Parathyroid adenoma (tissue), 2 donors: ENCODE measurements around the gene ZXDC.
A peak's percentile ranks its signal among the peaks of the same experiment; 100 is the strongest.

Experiments used
- H2AFZ ChIP-seq: fragments of 300-600 bp; sonication (generic); one replicate; pipeline ENCODE4 v1.7.0; 2017; ENCODE audit warnings: antibody characterized with exemption, mild to moderate bottlenecking
- H3K27ac ChIP-seq: fragments of 300-600 bp; sonication (generic); one replicate; pipeline ENCODE4 v1.7.0; 2017
- H3K27me3 ChIP-seq: fragments of 300-600 bp; sonication (generic); one replicate; pipeline ENCODE4 v1.7.0; 2017; ENCODE audit warnings: low read length; ENCODE audit not compliant: control insufficient read depth, insufficient read depth
- H3K36me3 ChIP-seq: fragments of 300-600 bp; sonication (generic); one replicate; pipeline ENCODE4 v1.7.0; 2017; ENCODE audit warnings: low read length; ENCODE audit not compliant: control insufficient read depth, insufficient read depth
- H3K4me1 ChIP-seq: fragments of 300-600 bp; sonication (generic); one replicate; pipeline ENCODE4 v1.7.0; 2017; ENCODE audit warnings: control low read depth
- H3K4me2 ChIP-seq: fragments of 300-600 bp; sonication (generic); one replicate; pipeline ENCODE4 v1.7.0; 2017; ENCODE audit warnings: low read length
- H3K4me3 ChIP-seq: fragments of 300-600 bp; sonication (generic); one replicate; pipeline ENCODE4 v1.7.0; 2017; ENCODE audit warnings: low read depth, low read length
- H3K79me2 ChIP-seq: fragments of 300-600 bp; sonication (generic); one replicate; pipeline ENCODE4 v1.7.0; 2017; ENCODE audit warnings: control low read depth
- H3K9ac ChIP-seq: fragments of 300-600 bp; sonication (generic); one replicate; pipeline ENCODE4 v1.7.0; 2017; ENCODE audit warnings: mild to moderate bottlenecking
- H3K9me3 ChIP-seq: fragments of 300-600 bp; sonication (generic); one replicate; pipeline ENCODE4 v1.7.0; 2017; ENCODE audit warnings: low read length; ENCODE audit not compliant: control insufficient read depth
- TF ChIP-seq, protein P1 (sequence below): fragments of 300-600 bp; sonication (generic); IDR thresholded peaks from one replicate; pipeline ENCODE4 v1.7.0; 2017; ENCODE audit warnings: antibody characterized with exemption, mild to moderate bottlenecking
- donor health status: primary hyperparathyroidism.

Gene ZXDC

DNA sequence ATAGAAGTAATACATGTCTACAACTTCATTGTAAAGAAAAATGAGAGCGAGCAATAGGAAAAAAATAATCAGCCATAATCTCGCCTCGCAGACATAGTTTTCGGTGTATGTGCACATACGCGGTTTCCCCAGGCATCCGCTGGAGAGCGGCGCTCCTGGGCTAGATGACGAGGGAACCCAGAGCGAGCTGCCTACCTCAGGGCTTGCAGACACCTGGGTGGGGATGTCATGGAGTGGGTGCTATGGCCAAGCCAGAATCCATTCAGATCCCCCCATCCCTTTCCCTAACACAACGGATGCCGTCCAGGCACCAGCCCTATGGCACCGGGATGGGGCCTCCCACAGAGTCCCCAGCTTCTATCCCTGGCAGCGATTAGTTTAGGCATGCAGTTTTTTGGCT is 85.5 kb downstream of the ZXDC start:
- peaks cover 22% of the 10 kb centered on the region for H3K4me1 ChIP-seq
- H3K4me3 ChIP-seq: no peak overlapping the region
- no peaks in the 10 kb centered on the region for H3K79me2 ChIP-seq
- no peak overlapping the region for H3K9ac ChIP-seq
- no peak overlapping the region for H3K27ac ChIP-seq
- TF ChIP-seq, protein P1, sequence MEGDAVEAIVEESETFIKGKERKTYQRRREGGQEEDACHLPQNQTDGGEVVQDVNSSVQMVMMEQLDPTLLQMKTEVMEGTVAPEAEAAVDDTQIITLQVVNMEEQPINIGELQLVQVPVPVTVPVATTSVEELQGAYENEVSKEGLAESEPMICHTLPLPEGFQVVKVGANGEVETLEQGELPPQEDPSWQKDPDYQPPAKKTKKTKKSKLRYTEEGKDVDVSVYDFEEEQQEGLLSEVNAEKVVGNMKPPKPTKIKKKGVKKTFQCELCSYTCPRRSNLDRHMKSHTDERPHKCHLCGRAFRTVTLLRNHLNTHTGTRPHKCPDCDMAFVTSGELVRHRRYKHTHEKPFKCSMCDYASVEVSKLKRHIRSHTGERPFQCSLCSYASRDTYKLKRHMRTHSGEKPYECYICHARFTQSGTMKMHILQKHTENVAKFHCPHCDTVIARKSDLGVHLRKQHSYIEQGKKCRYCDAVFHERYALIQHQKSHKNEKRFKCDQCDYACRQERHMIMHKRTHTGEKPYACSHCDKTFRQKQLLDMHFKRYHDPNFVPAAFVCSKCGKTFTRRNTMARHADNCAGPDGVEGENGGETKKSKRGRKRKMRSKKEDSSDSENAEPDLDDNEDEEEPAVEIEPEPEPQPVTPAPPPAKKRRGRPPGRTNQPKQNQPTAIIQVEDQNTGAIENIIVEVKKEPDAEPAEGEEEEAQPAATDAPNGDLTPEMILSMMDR: no peak
- no peaks in the 10 kb centered on the region for H3K27me3 ChIP-seq
- no peaks in the 10 kb centered on the region for H3K9me3 ChIP-seq
- no peak overlapping the region for H2AFZ ChIP-seq
- no peaks in the 10 kb centered on the region for H3K36me3 ChIP-seq
- H3K4me2 ChIP-seq: no peak overlapping the region

DNA sequence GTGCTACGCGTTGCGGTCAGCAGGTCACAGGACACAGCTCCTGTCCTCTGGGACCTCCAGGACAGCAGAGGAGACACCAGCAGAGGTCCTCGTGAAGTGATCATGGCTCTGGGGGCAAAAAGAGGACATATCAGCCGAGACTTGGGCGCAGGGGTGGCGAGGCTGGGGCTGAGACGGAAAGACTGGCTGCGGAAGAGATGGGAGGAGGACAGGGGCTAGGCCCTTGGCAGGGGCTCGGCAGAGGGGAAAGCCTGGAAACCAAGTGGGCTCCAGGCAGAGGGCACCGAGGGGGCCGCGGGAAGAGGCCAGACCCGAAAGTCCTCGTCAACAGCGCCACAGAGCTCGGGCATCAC is 85.9 kb downstream of the ZXDC start:
- Histone ChIP-seq H3K79me2 (no peaks in the 10 kb centered on the region), H3K4me1 (peaks cover 21% of the 10 kb centered on the region), H3K9me3 (no peaks in the 10 kb centered on the region), H3K27ac (no peak overlapping the region), H3K36me3 (no peaks in the 10 kb centered on the region), H2AFZ (peak overlapping the region; percentile 65), H3K4me2 (peak overlapping the region; percentile 96), H3K9ac (no peak overlapping the region), H3K27me3 (no peaks in the 10 kb centered on the region), H3K4me3 (no peak overlapping the region)
- TF ChIP-seq, protein P1: no peak

DNA sequence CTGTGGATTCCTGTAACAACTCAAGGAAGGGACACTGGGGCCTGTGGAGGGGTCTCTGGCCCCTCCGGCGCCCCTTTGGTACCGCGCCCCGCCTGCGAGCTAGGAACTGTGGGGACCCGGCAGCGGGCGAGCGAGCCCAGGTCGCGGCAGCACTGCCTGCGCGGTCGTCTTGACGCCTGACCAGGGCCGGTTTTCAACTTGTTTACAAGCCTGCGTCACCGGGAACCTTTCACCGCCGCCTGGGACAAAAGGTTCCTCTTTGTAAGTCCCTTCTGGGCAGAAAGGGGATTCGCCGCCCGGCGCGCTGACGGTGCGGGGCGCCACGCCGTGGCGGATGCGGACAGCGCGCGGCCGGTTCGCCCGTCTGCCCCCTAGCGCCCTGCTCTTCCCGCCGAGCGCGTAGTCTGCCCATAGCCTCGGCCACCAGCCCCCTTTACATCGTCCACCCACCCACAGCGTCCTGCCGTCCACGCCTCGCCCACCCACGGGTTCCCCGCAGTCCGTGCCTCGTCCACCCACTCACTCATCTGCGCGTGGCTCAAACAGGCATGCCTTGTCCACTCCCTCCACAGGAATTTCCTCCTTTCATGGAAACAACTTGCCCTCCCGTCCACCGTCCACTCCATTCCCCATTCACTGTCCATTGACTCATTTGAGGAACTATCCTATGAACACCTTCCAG is 86.4 kb downstream of the ZXDC start:
- H3K9me3 ChIP-seq: no peaks in the 10 kb centered on the region
- H3K27me3 ChIP-seq: no peaks in the 10 kb centered on the region
- no peaks in the 10 kb centered on the region for H3K36me3 ChIP-seq
- no peak overlapping the region for H3K9ac ChIP-seq
- H2AFZ ChIP-seq: peak overlapping the region; percentile 65
- peak overlapping the region; percentile 96 for H3K4me2 ChIP-seq
- H3K27ac ChIP-seq: no peak overlapping the region
- peak overlapping the region; percentile 61 for H3K4me3 ChIP-seq
- H3K79me2 ChIP-seq: no peaks in the 10 kb centered on the region
- TF ChIP-seq, protein P1: peak; percentile 90
- peaks cover 18% of the 10 kb centered on the region for H3K4me1 ChIP-seq
